ENCODE results near the gene PDZD2.
"Not testable (repeated sequence)": the region's sequence is repeated elsewhere in the genome, so short reads cannot be mapped to it uniquely, and the experiment has no call there.

The PDZD2 gene

DNA sequence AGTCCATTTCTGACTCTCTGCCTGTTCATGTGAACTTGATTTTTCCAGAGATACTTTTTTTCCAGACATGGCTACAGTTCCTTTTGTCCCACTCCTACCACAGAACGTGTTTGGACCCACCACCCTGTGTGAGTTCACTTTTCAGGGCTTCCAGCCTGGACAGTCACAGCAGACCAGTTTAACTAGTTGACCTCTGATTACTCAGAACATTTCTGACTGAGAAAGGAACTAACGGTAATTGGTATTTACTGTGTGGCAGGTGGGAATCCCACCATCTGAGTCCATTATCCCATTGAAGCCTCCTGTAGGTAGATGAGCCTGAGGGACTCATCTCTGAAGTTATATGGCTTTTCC lies 325.1 kb downstream of the PDZD2 start:
- 100% methylated on average over 1 of the region's 2 CpGs for WGBS (ENCODE audit: insufficient coverage)

GRCh38 chr5:31965227-31965626 lies 326.3 kb downstream of the PDZD2 start:
- POLR2A ChIA-PET: no interaction called here
- no peaks in the 10 kb centered on the region for H3K27me3 ChIP-seq (replicated peaks in 2 of 5; ENCODE audit: control insufficient read depth in 4 of 5, insufficient read depth in 5 of 5, low read length in 4 of 5)
- H3K4me3 ChIP-seq (ENCODE audit: control insufficient read depth in 1 of 7, extremely low read depth in 1 of 7, insufficient read depth in 4 of 7, low read depth in 2 of 7, low read length in 6 of 7): no peak overlapping the region
- no peaks in the 10 kb centered on the region for H3K9me3 ChIP-seq (ENCODE audit: control extremely low read depth in 1 of 5, control insufficient read depth in 4 of 5, insufficient read depth in 2 of 5, low read depth in 1 of 5, low read length in 4 of 5)
- no peak for DNase-seq
- peaks cover 0 to 15% (median 11%) of the 10 kb centered on the region in 4 experiments for H3K4me1 ChIP-seq (ENCODE audit: control extremely low read depth in 1 of 4, control insufficient read depth in 4 of 4, insufficient read depth in 4 of 4, low read length in 3 of 4)
- CTCF ChIA-PET: no interaction called here
- no peak overlapping the region for H3K27ac ChIP-seq (ENCODE audit: insufficient read depth in 1 of 2, low read depth in 1 of 2, low read length in 2 of 2, poor library complexity in 1 of 2, severe bottlenecking in 2 of 2)
- WGBS (ENCODE audit: insufficient coverage): 97% methylated on average over 6 of the region's 6 CpGs
- H3K36me3 ChIP-seq (ENCODE audit: control insufficient read depth in 4 of 4, insufficient read depth in 4 of 4, low read length in 3 of 4): no peaks in the 10 kb centered on the region

More for the DNA sequence above, 325.1 kb downstream of the PDZD2 start:
- Histone ChIP-seq H3K27ac (ENCODE audit: insufficient read depth in 1 of 2, low read depth in 1 of 2, low read length in 2 of 2, poor library complexity in 1 of 2, severe bottlenecking in 2 of 2) (no peak overlapping the region), H3K4me1 (ENCODE audit: control extremely low read depth in 1 of 4, control insufficient read depth in 4 of 4, insufficient read depth in 4 of 4, low read length in 3 of 4) (peaks cover 0 to 15% (median 11%) of the 10 kb centered on the region in 4 experiments), H3K9me3 (ENCODE audit: control extremely low read depth in 1 of 5, control insufficient read depth in 4 of 5, insufficient read depth in 2 of 5, low read depth in 1 of 5, low read length in 4 of 5) (no peaks in the 10 kb centered on the region), H3K36me3 (ENCODE audit: control insufficient read depth in 4 of 4, insufficient read depth in 4 of 4, low read length in 3 of 4) (no peaks in the 10 kb centered on the region), H3K27me3 (replicated peaks in 2 of 5; ENCODE audit: control insufficient read depth in 4 of 5, insufficient read depth in 5 of 5, low read length in 4 of 5) (no peaks in the 10 kb centered on the region), H3K4me3 (ENCODE audit: control insufficient read depth in 1 of 7, extremely low read depth in 1 of 7, insufficient read depth in 4 of 7, low read depth in 2 of 7, low read length in 6 of 7) (no peak overlapping the region)
- CTCF ChIA-PET: no interaction called here
- POLR2A ChIA-PET: no interaction called here
- no peak for DNase-seq

DNA sequence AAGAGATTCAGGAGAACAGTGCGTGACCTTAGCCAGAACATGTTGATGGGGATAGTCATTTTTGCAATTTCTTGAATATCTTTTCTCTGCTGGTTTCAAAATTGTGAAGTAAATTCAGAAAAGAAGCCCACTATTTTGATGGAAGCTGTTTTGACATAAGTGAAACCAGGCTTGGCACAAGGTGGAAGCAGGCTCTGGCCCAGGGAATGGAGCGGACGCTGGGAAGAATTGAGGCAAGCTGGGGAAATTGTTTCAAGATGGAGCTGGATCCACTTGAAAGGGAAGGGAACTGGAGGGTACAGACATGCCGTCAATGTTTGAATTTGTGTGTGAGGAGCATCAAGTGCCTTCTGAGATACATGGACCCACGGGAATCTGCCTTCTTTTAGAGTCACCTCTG lies 328.0 kb downstream of the PDZD2 start:
- Histone ChIP-seq H3K27me3 (replicated peaks in 2 of 5; ENCODE audit: control insufficient read depth in 4 of 5, insufficient read depth in 5 of 5, low read length in 4 of 5) (no peaks in the 10 kb centered on the region), H3K9me3 (ENCODE audit: control extremely low read depth in 1 of 5, control insufficient read depth in 4 of 5, insufficient read depth in 2 of 5, low read depth in 1 of 5, low read length in 4 of 5) (no peaks in the 10 kb centered on the region), H3K36me3 (ENCODE audit: control insufficient read depth in 4 of 4, insufficient read depth in 4 of 4, low read length in 3 of 4) (no peaks in the 10 kb centered on the region), H3K27ac (ENCODE audit: insufficient read depth in 1 of 2, low read depth in 1 of 2, low read length in 2 of 2, poor library complexity in 1 of 2, severe bottlenecking in 2 of 2) (no peak overlapping the region), H3K4me1 (ENCODE audit: control extremely low read depth in 1 of 4, control insufficient read depth in 4 of 4, insufficient read depth in 4 of 4, low read length in 3 of 4) (peaks cover 0 to 15% (median 11%) of the 10 kb centered on the region in 4 experiments), H3K4me3 (ENCODE audit: control insufficient read depth in 1 of 7, extremely low read depth in 1 of 7, insufficient read depth in 4 of 7, low read depth in 2 of 7, low read length in 6 of 7) (no peak overlapping the region)
- no peak for DNase-seq
- POLR2A ChIA-PET: no interaction called here
- CTCF ChIA-PET: no interaction called here
- WGBS (ENCODE audit: insufficient coverage): 98% methylated on average over 5 of the region's 5 CpGs

DNA sequence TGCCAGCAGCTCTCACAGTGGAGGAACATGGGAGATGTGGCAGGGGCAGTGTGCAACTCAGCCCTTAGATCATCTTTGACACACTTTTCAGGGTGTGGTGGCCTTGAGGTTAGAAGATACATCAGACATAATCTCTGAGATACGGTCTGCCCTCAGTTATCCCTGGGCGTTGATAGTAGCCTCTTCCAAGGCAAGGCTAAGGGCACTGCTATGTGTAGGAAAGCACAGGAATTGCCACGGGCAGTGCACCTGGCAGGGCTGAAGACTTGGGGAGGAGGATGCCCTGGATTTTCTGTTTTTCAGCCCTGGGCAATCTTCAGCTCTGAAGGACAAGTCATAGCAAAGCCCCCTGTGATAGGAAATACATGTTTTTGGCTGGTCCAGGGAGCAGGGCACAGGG lies 328.5 kb downstream of the PDZD2 start:
- ChIA-PET POLR2A (no interaction called here), CTCF (interaction anchor here (1.0 kb wide), 1 partner anchor 9 kb away, joined by 3 read pairs; no protein-coding TSS in a partner anchor)
- Histone ChIP-seq H3K4me1 (ENCODE audit: control extremely low read depth in 1 of 4, control insufficient read depth in 4 of 4, insufficient read depth in 4 of 4, low read length in 3 of 4) (peaks cover 0 to 11% (median 6%) of the 10 kb centered on the region in 4 experiments), H3K36me3 (ENCODE audit: control insufficient read depth in 4 of 4, insufficient read depth in 4 of 4, low read length in 3 of 4) (no peaks in the 10 kb centered on the region), H3K27ac (ENCODE audit: insufficient read depth in 1 of 2, low read depth in 1 of 2, low read length in 2 of 2, poor library complexity in 1 of 2, severe bottlenecking in 2 of 2) (no peak overlapping the region), H3K4me3 (ENCODE audit: control insufficient read depth in 1 of 7, extremely low read depth in 1 of 7, insufficient read depth in 4 of 7, low read depth in 2 of 7, low read length in 6 of 7) (no peak overlapping the region), H3K27me3 (replicated peaks in 2 of 5; ENCODE audit: control insufficient read depth in 4 of 5, insufficient read depth in 5 of 5, low read length in 4 of 5) (no peaks in the 10 kb centered on the region), H3K9me3 (ENCODE audit: control extremely low read depth in 1 of 5, control insufficient read depth in 4 of 5, insufficient read depth in 2 of 5, low read depth in 1 of 5, low read length in 4 of 5) (no peaks in the 10 kb centered on the region)
- DNase-seq: no peak
- 74% methylated on average over 3 of the region's 3 CpGs for WGBS (ENCODE audit: insufficient coverage)

DNA sequence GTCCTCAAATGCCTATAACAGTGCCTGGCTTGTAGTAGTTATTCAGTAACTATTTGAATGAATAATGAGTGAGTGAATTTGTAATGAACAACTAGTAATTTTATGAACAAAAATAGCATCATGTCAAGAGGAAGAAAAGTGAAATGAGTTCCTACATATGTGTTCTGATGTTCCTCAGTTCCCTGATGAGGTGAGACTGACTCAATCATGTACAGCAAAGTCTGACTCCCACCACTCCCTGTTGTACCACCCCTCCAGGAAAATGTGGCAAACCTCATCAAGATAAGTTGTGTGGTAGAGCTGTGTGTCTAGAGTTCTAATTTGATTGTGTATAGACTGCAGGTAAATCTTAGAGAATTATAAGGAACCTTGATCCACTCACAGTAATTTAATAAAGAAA lies 333.6 kb downstream of the PDZD2 start:
- no peaks in the 10 kb centered on the region for H3K36me3 ChIP-seq (ENCODE audit: control insufficient read depth in 4 of 4, insufficient read depth in 4 of 4, low read length in 3 of 4)
- ChIA-PET POLR2A (no interaction called here), CTCF (interaction anchor here (1.2 to 1.3 kb wide), 2 partner anchors 112 to 148 kb away, joined by 3 read pairs; no protein-coding TSS in a partner anchor)

GRCh38 chr5:31975189-31975612 lies 336.3 kb downstream of the PDZD2 start:
- H3K4me1 ChIP-seq (ENCODE audit: control extremely low read depth in 1 of 4, control insufficient read depth in 4 of 4, insufficient read depth in 4 of 4, low read length in 3 of 4); H3K9me3 ChIP-seq (ENCODE audit: control extremely low read depth in 1 of 5, control insufficient read depth in 4 of 5, insufficient read depth in 2 of 5, low read depth in 1 of 5, low read length in 4 of 5); H3K4me3 ChIP-seq (ENCODE audit: control insufficient read depth in 1 of 7, extremely low read depth in 1 of 7, insufficient read depth in 4 of 7, low read depth in 2 of 7, low read length in 6 of 7); H3K27ac ChIP-seq (ENCODE audit: insufficient read depth in 1 of 2, low read depth in 1 of 2, low read length in 2 of 2, poor library complexity in 1 of 2, severe bottlenecking in 2 of 2); H3K36me3 ChIP-seq (ENCODE audit: control insufficient read depth in 4 of 4, insufficient read depth in 4 of 4, low read length in 3 of 4); H3K27me3 ChIP-seq (replicated peaks in 2 of 5; ENCODE audit: control insufficient read depth in 4 of 5, insufficient read depth in 5 of 5, low read length in 4 of 5); POLR2A ChIA-PET: not testable (repeated sequence)
- 100% methylated on average over 2 of the region's 5 CpGs for WGBS (ENCODE audit: insufficient coverage)
- peak in 1 of 3 donors; percentile 30 for DNase-seq
- CTCF ChIA-PET: interaction anchor here (1.1 kb wide), 1 partner anchor 102 kb away, joined by 4 read pairs; no protein-coding TSS in a partner anchor

More for the DNA sequence above, 333.6 kb downstream of the PDZD2 start:
- Histone ChIP-seq H3K9me3 (ENCODE audit: control extremely low read depth in 1 of 5, control insufficient read depth in 4 of 5, insufficient read depth in 2 of 5, low read depth in 1 of 5, low read length in 4 of 5) (no peaks in the 10 kb centered on the region), H3K27ac (ENCODE audit: insufficient read depth in 1 of 2, low read depth in 1 of 2, low read length in 2 of 2, poor library complexity in 1 of 2, severe bottlenecking in 2 of 2) (no peak overlapping the region), H3K27me3 (replicated peaks in 2 of 5; ENCODE audit: control insufficient read depth in 4 of 5, insufficient read depth in 5 of 5, low read length in 4 of 5) (no peaks in the 10 kb centered on the region), H3K4me1 (ENCODE audit: control extremely low read depth in 1 of 4, control insufficient read depth in 4 of 4, insufficient read depth in 4 of 4, low read length in 3 of 4) (no peaks in the 10 kb centered on the region), H3K4me3 (ENCODE audit: control insufficient read depth in 1 of 7, extremely low read depth in 1 of 7, insufficient read depth in 4 of 7, low read depth in 2 of 7, low read length in 6 of 7) (no peak overlapping the region)
- DNase-seq: no peak

DNA sequence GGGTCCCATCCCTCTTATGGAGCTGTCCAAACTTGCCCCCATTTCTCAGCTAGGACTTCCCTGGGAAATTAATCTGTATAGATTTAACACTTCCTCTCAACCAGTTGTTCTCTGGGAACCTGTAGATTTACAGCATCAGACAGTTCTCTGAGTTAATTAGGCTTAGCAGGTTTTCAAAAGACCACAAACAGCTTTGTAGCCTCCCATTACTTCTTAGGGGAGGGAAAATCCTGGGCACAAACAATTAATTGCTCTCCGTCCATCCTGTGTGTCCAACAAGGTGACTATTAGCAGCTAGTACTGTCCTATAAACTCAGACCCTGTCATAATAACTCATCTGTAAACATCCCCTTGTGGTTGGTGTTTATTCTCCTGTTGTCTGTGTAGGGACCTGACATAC lies 337.2 kb downstream of the PDZD2 start:
- Histone ChIP-seq H3K4me1 (ENCODE audit: control extremely low read depth in 1 of 4, control insufficient read depth in 4 of 4, insufficient read depth in 4 of 4, low read length in 3 of 4) (peaks cover 0 to 5% (median 2%) of the 10 kb centered on the region in 4 experiments), H3K36me3 (ENCODE audit: control insufficient read depth in 4 of 4, insufficient read depth in 4 of 4, low read length in 3 of 4) (no peaks in the 10 kb centered on the region), H3K4me3 (ENCODE audit: control insufficient read depth in 1 of 7, extremely low read depth in 1 of 7, insufficient read depth in 4 of 7, low read depth in 2 of 7, low read length in 6 of 7) (no peak overlapping the region), H3K27ac (ENCODE audit: insufficient read depth in 1 of 2, low read depth in 1 of 2, low read length in 2 of 2, poor library complexity in 1 of 2, severe bottlenecking in 2 of 2) (no peak overlapping the region), H3K27me3 (replicated peaks in 2 of 5; ENCODE audit: control insufficient read depth in 4 of 5, insufficient read depth in 5 of 5, low read length in 4 of 5) (no peaks in the 10 kb centered on the region), H3K9me3 (ENCODE audit: control extremely low read depth in 1 of 5, control insufficient read depth in 4 of 5, insufficient read depth in 2 of 5, low read depth in 1 of 5, low read length in 4 of 5) (no peaks in the 10 kb centered on the region)
- 60% methylated on average over 1 of the region's 1 CpG for WGBS (ENCODE audit: insufficient coverage)
- DNase-seq: no peak
- POLR2A ChIA-PET: no interaction called here
- CTCF ChIA-PET: interaction anchor here (0.8 to 1.1 kb wide), 2 partner anchors 8 to 101 kb away, joined by 3 to 4 read pairs; no protein-coding TSS in a partner anchor
